GM18517 (cell line): ENCODE results near the gene SPDL1.

ENCODE experiments used
- ATAC-seq: cut with Tn5 transposase; IDR thresholded peaks from one replicate; pipeline ENCODE4 v1.9.1; 2021; ENCODE audit warnings: mild to moderate bottlenecking, moderate library complexity; ENCODE audit not compliant: unreplicated experiment

Gene SPDL1, protein sequence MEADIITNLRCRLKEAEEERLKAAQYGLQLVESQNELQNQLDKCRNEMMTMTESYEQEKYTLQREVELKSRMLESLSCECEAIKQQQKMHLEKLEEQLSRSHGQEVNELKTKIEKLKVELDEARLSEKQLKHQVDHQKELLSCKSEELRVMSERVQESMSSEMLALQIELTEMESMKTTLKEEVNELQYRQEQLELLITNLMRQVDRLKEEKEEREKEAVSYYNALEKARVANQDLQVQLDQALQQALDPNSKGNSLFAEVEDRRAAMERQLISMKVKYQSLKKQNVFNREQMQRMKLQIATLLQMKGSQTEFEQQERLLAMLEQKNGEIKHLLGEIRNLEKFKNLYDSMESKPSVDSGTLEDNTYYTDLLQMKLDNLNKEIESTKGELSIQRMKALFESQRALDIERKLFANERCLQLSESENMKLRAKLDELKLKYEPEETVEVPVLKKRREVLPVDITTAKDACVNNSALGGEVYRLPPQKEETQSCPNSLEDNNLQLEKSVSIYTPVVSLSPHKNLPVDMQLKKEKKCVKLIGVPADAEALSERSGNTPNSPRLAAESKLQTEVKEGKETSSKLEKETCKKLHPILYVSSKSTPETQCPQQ

DNA sequence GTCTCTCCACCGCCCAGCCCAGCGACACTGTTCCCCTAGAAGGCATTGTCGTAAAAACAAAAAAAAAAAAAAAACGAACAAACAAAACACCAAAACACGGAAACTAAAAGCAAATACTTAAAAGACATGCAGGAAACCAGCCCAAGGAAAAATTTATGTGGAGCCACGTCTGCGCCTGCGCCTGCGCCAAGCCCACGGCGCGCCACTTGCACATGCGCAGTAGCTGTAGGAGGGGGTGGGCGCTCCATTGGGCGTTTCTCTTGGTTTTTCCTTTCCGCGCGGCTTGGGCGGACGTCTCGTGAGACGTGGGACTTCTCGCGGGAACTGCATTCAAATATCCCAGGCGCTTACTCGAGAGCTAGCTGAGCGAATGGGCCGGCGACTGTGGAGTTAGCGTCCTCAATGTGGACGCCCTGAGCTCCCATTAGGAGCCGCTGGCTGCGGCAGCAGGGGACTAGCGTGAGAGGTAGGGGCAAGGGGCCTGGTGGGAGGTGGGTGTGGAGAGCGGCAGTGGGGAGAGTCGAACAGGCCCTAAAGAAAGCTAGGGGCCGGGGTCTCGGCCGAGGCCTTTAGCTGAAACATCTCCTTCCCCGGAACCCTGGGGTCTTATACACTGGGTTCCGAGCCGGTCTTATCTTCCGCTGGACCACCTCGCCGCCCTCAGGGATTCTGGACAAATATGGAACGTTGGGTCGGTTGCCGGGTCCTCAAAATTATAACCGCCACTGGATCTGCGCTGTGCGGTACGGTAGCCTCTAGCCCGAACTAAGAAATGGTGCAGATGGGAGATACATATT is at the start of gene SPDL1:
SPDL1 (plus strand) TSS at position 350 of the 797 bp plus-strand sequence. CDS start 4,644 bp downstream, outside the sequence.
- peak; percentile 86 for ATAC-seq

DNA sequence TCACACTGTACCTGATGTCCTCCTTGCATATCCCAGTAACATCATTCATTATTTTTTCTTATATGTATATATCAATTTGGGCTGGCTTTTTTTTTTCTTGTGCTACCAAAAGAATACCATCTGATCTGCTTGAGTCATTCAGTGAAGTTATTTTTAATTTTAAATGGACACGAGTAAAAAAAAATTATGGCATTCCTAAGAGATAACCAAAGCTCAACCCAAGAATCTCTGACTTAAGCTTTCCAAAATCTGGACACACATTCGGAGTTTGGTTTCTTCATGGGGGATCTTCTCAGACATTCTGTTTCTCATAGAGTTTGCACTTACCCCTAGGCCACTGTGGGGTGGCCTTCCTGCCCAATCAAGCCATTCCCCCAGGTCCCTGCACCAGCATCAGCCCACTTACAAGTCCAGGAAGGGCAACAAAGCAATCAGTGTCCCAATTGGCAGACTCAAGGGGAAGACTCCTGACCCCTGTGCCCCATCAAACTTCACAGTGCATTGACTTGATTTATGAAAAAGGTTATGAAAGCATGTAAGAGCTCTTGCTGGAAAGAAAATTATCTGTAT is 49.2 kb upstream of the SPDL1 start:
- no peak for ATAC-seq

DNA sequence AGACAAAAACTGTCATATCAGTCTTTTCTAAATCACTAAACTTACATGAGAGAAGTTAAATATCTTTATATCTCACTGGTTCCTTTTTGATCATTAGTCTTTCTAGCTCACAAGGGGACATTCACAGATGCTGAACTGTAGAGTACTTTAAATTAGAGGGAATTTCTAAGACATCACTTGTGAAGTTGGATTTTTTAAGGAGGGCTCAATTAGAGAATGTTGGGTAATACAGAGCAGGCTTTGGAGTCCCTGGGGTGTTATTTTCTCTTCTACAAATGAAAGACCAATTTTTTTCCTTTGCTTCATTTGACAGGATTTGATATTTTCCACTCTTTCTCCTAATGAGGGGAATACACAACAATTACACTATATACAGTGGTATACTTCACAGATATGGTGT is 48.6 kb upstream of the SPDL1 start:
- no peak for ATAC-seq

DNA sequence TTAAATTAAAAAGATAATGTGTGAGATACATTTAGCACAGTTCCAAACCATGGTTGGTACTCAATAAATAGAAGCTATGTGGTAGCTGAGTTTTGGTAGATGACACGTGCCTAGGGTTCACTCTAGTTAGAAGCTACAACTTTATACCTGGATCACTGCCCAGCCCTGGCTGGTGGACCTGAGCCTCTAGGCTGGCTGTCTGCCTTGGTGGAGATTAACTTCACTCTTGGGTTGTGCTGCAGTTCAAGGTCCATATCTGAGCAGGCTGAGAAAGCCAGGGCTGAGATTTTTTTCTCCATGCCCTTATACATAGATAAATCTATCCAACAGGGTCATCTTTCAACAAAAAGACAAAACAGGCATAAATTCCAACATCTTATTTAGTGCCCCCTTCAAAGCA is 44.6 kb upstream of the SPDL1 start:
- ATAC-seq = no peak

DNA sequence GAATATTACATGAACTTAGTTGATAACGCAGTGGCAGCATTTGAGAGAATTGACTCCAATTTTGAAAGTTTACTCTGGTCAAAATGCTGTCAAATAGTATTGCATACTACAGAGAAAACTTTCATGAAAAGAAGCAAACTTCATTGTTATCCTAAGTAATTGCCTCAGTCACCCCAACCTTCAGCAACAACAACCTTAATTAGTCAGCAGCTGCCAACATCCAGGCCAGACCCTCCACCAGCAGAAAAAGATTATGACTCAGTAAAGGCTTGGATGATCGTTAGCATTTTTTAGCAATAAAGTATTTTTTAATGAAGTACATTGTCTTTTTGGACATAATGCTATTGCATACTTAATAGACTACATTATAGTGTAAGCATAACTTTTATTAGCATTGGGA is 40.8 kb upstream of the SPDL1 start:
- no peak for ATAC-seq

DNA sequence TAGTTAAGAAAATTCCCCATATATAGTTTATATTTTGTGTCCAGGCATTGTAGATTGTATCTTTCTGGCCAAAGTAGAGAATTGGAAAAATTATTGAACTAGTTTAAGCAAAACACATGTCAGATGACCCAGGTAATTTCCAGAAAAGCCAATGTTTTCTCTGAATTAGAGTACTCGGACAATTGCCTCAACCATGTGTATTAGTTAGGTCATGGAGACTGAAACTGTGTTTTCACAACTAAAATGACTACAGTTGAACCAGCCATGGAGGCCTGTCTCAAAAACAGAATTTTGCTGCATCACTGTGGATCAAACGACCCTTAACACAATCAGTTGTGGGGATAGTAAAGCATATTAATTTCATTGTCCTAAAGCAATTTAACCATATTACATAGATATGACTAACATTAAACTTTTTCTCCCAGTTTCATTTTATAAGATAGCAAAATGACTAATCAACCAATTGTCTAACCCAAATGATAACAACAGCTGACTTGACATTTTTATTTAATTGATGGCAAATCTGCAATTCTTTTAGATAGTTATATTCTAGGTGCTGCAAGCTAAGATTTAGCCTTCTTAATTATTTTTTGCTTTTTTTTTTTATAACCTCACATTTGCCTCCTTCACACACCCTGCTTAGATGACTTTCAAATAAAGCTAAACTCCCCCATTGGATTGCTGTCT is 39.2 kb upstream of the SPDL1 start:
- ATAC-seq = no peak

DNA sequence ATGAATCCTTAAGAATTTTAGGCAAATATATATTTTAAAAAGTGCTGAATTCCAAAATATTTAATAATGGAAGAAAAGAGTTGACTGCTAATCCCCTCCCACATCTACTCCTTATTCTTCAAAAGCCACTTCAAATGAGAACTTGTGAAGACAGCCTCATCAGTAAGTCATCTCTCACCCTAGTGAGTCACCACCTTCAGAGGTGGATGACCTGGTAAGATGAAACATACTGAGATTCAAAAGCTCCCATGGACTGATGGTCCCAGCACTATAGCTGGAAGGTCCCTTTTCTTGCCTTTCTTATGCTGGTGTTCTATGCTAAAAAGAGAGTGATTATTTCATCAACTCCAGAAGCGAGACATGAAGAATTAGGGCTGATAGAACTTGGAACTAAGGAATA is 37.8 kb upstream of the SPDL1 start:
- ATAC-seq = no peak

DNA sequence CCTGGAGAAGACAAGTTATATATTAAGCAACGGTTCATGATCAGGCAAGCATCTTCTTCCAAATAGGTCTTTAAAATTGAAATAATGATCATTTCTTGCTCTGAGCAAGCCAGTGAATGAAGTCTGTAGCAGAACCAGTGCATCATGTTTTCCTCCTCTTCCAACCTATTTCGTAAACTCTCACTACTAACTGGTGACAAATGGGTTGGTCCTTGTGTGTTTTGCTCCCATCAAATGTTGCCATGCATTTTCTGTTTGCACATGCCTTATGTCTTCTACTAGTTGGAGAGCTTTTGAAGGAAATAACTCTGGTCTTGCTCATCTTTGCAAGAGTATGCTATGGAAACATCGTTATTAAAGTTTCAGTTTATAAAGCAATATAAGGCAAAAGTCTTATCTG is 37.2 kb upstream of the SPDL1 start:
- ATAC-seq = no peak

DNA sequence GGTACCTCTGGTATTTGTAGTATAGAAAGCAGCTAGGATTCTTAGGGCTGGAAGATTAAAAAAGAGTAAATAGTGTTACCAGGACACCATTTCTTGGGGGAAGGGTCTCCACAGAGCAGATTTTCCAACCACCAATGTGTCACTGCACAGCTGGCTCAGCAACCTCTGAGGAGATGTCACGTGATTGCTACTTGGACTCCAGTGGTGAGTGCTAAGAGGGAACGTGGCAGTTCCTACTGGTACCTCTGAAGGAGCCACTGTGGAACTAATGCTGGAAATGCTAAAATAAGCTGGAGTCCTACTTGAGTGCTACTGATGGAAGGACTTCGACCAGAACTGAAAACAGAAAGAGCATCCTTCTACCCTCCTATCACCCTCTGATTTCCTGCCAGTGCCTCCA is 36.1 kb upstream of the SPDL1 start:
- no peak for ATAC-seq

DNA sequence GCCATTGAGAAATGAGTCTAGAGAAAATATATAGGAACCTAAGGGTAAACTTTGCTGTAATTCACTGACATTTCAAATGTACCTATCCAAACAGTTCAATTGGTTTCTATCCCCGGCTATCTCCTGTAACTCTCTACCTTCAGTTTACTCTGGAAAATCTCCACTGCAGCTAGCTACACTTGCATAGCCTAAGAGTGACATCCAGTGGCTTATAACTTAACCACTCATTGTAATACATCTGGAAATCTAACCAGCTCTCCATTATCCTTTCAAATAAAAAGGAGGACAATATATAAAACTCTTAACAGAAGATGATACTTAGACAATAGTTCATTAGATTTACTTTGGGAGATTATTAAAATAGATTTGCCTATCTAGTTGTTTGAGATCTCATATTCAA is 35.3 kb upstream of the SPDL1 start:
- no peak for ATAC-seq

DNA sequence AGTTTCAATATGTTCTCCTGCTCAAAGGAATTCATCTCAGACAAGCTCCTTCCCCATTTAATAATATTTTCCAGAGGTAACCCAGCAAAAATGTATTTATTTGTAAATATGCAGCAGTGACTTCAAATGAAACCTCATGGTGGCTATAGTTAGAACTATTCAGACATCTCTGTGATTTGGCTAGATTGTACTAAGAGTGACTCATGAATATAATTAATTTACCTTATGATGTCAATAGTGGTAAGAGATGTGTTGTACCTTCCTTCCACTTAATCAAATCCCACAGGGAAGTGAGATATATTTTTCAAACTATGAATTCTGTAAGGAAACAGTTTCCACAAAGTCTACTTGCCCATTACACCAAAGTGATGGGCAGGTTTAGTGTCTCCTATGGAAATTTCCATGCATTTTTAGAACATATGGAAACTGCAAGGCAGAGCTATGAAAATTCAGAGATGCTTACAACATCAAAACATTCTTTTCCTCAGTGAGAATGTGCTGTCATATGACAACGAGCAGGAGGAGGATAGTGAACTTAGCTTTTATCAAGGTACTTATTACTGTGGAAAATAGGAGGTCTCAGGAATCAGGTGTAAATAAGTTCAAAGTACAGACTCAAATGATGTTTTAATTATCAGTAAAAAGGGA is 34.0 kb upstream of the SPDL1 start:
- no peak for ATAC-seq

DNA sequence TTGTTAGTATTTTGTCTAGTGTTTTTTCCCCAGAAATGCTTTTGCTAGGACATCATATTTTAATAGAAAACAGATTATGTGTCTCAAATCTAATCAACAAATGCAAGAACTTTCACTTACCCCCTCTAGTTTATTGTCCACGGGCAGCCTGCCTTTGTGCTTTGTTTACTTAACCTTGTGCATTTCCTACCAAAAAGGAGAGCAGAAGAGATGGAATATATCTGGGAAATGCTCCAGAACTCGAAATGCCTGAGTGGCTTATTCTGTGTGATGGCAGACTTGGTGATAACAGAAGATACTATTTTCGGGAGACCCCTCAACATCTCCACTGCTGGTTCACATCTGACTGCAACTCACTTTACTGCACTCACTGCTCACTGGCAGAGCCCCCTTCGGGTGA is 33.3 kb upstream of the SPDL1 start:
- no peak for ATAC-seq

DNA sequence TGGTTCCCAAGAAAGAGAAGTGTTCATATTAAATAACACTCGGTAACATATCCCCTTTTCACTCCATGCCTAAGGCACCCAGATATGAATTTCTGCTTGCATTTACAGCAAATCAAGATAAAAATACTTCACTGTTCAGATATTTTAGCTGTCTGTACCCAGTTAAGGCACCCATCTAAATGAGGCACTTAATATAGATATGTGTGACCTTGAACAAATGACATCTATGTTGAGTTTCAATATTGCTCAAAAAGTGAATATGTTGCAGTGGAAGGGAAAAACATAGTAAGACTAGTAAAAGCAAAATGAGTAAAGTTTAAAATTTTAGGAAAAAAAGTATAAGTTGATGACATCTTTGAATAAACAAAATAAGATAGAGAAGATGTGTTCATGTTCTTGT is 32.4 kb upstream of the SPDL1 start:
- ATAC-seq = no peak

DNA sequence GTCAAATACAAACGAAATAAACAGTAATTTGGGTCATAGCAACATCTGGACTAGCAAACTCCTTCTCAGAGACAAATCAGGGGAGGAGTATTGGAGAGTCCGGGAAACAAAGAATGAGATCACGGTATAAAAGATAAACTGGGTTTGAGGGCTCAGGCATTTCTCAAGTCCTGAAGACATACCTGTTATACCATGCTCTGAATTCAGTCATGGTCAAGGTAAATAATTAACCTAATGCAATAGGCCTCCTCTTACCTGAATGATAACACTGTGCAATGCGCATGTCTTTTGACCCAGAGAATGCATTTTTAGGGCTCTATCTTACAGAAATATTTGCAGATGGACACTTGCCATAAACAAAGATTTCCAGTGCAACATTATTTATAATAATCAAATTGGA is 31.9 kb upstream of the SPDL1 start:
- no peak for ATAC-seq

DNA sequence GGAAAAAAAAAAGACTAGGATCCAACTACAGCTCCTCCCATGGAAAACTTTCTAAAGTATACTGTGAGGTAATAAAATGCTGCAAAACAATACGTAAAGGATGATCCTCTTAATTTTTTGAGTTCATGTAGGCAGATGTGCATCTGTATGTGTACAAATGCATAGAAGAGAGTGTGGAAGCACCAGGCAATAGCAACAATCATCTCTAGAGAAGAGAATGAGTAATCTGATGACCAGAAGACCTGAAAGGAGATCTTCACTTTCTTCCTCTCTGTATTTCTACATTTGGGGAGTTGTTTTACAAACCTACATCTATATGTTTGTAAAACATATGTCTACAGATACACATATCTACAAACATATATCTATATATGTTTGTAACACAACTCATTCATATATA is 29.3 kb upstream of the SPDL1 start:
- ATAC-seq = no peak

DNA sequence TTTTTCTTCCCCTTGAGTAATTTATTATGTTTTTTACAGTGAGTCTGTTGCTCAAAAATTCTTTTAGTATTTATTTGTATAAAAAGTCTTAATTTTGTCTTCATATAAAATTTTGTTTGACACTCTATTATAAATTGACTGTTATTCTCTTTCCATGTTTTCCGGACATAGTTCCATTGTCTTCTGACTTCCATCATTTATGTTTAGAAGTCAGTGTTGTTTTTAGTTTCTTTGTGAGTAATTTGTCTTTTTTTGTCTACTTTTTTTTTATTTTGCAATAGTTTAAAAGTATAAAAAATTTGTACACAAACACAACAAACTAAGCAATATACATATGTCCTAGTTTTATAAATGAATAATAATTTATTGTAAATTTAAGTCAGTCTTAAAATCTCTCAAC is 25.7 kb upstream of the SPDL1 start:
- ATAC-seq = no peak

DNA sequence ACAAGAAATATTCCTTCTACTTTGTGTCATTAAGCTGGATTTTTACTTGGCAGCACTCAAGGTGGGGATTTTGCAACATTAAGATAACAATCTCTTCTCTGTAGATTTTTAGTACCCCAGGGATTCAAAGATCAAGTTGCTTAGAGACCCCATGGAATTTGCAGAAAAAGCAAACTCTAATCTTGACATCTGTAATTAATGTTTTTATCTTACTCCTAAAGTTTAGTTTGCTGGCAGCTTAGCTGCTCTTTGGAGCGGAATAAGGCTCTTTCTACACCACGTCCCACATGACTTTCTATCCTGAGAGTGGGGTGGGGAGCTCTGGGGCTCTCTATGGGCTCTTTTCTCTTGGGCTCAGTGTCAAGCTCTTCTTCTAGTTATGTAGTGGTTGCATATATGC is 21.7 kb upstream of the SPDL1 start:
- no peak for ATAC-seq

DNA sequence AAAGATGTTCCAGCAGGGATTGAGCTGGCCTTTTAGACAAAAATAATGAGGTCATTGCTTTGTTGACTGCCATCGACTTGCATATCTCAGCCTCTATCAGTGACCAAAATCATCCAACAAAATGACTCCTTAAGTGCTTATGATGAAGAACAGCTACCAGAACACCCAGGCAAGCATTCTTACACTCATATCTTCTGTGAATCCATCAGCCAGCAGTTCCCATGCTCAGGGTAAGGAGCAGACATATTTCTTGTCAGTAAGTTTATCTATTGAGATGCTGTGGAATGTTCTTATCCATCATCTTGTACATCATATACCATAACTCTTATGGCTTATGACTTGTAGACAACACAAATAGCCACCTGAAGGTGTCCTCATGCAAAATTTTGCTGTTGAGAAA is 20.2 kb upstream of the SPDL1 start:
- no peak for ATAC-seq

DNA sequence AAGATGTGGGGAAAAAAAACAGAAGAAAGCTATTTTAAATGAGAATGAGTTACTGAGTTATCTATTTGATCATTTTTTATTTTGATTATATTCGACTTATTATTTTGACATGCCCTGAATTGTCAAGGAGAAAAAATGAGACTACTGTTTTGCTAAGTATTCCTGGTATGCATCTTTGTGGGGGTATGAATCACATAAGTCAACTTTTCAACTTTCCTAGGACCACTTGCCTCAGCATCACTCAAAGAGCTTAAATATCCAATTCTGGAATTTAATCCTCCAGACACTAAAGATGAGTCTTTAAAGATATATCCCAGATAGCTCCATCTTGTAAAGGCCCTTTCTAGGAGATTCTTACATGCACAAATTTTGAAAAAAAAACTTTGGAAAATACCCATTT is 17.4 kb upstream of the SPDL1 start:
- ATAC-seq = no peak

DNA sequence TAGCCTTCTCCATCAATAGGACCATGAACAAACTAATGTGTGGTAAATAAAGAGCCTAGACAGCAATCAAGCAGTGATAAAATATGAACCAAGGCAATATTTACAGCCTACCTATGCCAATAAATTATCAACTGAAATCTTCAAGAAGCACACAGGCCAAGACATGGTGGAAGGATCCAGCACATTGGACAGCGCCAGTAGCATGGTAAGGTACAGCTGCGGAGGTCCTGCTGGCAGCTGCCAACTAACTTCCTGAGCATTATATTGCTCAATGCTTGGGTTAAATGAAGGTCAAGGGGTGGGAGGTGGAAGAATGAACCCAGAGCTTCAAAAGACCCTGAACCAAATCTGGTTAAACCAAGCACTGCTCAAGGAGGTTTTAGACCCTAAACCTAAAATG is 16.5 kb upstream of the SPDL1 start:
- ATAC-seq = no peak

DNA sequence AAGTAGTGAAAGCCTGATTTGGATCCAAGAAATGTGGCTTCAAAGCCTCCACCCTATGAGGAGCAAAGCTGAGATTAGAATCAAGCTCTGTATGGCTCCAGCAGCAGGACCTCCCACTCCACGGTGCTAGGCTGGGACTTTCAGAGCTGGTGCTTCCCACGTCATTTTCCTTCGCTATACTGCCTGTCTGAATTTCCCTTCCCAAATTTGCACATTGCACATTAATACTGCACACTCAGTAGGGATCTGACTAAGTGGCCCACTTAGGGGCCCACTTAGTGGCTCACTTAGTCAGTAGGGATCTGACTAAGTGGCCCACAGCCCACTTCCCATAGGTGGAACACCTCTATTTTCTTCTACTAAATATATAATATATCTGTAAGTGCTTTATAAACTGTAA is 14.1 kb upstream of the SPDL1 start:
- no peak for ATAC-seq
